ENCODE data around the gene ATP5ME.

The ATP5ME gene

GRCh38 chr4:624705-625590, 49.1 kb downstream of the ATP5ME start, which contains the start of gene PDE6B:
PDE6B (plus strand) TSS chr4:625573; CDS start chr4:625627, 54 bp downstream.
- peak within 1 kb of the TSS; percentile 89 for H3K27ac ChIP-seq
- H3K4me3 ChIP-seq (ENCODE audit: low read depth, low read length) = peak within 1 kb of the TSS; percentile 41
- peak; percentile 52 for TF ChIP-seq CTCF (IDR thresholded peaks at IDR 0.05; ENCODE audit: low read depth, low read length)
- H3K9me3 ChIP-seq (ENCODE audit: severe bottlenecking) = no peaks in the 10 kb centered on the region
- H3K27me3 ChIP-seq (ENCODE audit: insufficient read depth, low read depth, severe bottlenecking) = no peaks in the 10 kb centered on the region
- DNase-seq = peak; percentile 93
- peaks cover 19% of the 10 kb centered on the region for H3K36me3 ChIP-seq

- no peak for DNase-seq
- Histone ChIP-seq H3K4me3 (ENCODE audit: low read depth, low read length) (no peak overlapping the region), H3K27me3 (ENCODE audit: insufficient read depth, low read depth, severe bottlenecking) (no peaks in the 10 kb centered on the region), H3K9me3 (ENCODE audit: severe bottlenecking) (no peaks in the 10 kb centered on the region), H3K27ac (peak overlapping the region; percentile 89), H3K36me3 (peaks cover 13% of the 10 kb centered on the region)
- TF ChIP-seq CTCF (IDR thresholded peaks at IDR 0.05; ENCODE audit: low read depth, low read length) = no peak
Measured at GRCh38 chr4:623914-624566, 50.0 kb downstream of the ATP5ME start.

- no peak for DNase-seq
- no peak overlapping the region for H3K27ac ChIP-seq
- H3K27me3 ChIP-seq (ENCODE audit: insufficient read depth, low read depth, severe bottlenecking) = no peaks in the 10 kb centered on the region
- H3K9me3 ChIP-seq (ENCODE audit: severe bottlenecking) = no peaks in the 10 kb centered on the region
- H3K4me3 ChIP-seq (ENCODE audit: low read depth, low read length) = no peak overlapping the region
- peaks cover 5% of the 10 kb centered on the region for H3K36me3 ChIP-seq
- TF ChIP-seq CTCF (IDR thresholded peaks at IDR 0.05; ENCODE audit: low read depth, low read length) = no peak
Measured at GRCh38 chr4:622996-623913, 50.8 kb downstream of the ATP5ME start.
